Measurements from ENCODE around the gene SGMS1. TPM values are rescaled to one million over a fixed set of nuclear protein-coding genes. Genes with fewer than 3 reads are reported as not detected.

Gene SGMS1
- total RNA-seq, 1 experiment from 2014 or later, result 20.4 TPM

GRCh38 chr10:50304660-50305059 lies 319.1 kb downstream of the SGMS1 start:
- no CpG with 5 or more reads among the region's 8 CpGs for WGBS (ENCODE audit: extremely low coverage, insufficient read length, low lambda C conversion rate)
- Histone ChIP-seq H4K91ac (ENCODE audit: insufficient read length, low read depth, low read length) (no peak overlapping the region), H4K5ac (ENCODE audit: insufficient read length, low read depth, low read length) (no peak overlapping the region), H2BK120ac (ENCODE audit: low read depth, low read length, poor library complexity, severe bottlenecking) (no peak overlapping the region), H3K79me1 (ENCODE audit: insufficient read depth, low read depth, low read length, poor library complexity, severe bottlenecking) (no peaks in the 10 kb centered on the region), H2BK20ac (ENCODE audit: low read depth, low read length, poor library complexity, severe bottlenecking) (no peak overlapping the region), H3K18ac (ENCODE audit: insufficient read length, low read depth, low read length) (no peak overlapping the region), H3K4me1 (ENCODE audit: insufficient read depth, low read length) (no peaks in the 10 kb centered on the region), H3K23me2 (ENCODE audit: insufficient read length, low read depth, low read length, poor library complexity, severe bottlenecking) (no peaks in the 10 kb centered on the region), H3K9me3 (ENCODE audit: control insufficient read depth, low read depth, low read length) (no peaks in the 10 kb centered on the region), H3K4me2 (ENCODE audit: insufficient read depth, insufficient read length, low read length) (no peak overlapping the region), H3K27me3 (ENCODE audit: insufficient read depth, low read length) (no peaks in the 10 kb centered on the region), H3K9ac (ENCODE audit: extremely low read depth, insufficient read length, low read length) (no peak overlapping the region), H2BK5ac (ENCODE audit: insufficient read length, low read length) (no peak overlapping the region), H2AK5ac (ENCODE audit: insufficient read length, low read length) (no peak overlapping the region), H3K14ac (ENCODE audit: insufficient read depth, low read length) (no peak overlapping the region), H4K20me1 (ENCODE audit: control insufficient read depth, insufficient read depth, insufficient read length) (no peaks in the 10 kb centered on the region), H3K56ac (ENCODE audit: insufficient read length, low read depth, low read length) (no peak overlapping the region), H3K27ac (ENCODE audit: insufficient read length, low read depth, low read length) (no peak overlapping the region), H3K79me2 (ENCODE audit: insufficient read depth, low read length) (no peaks in the 10 kb centered on the region), H2AFZ (ENCODE audit: low read length) (no peak overlapping the region), H4K8ac (replicated peaks; ENCODE audit: insufficient read length, low read depth, low read length) (no peak overlapping the region), H2BK12ac (ENCODE audit: insufficient read length, low read depth, low read length) (no peak overlapping the region), H2BK15ac (ENCODE audit: low read depth, low read length) (no peak overlapping the region), H3K4ac (ENCODE audit: low read depth, low read length) (no peak overlapping the region), H3T11ph (ENCODE audit: low read length) (no peak overlapping the region), H3K23ac (ENCODE audit: insufficient read length, low read depth, low read length) (no peak overlapping the region)
- Mint-ChIP-seq H3K27me3 (ENCODE audit: low read depth) (no peaks in the 10 kb centered on the region; the same call in none of the 2 replicates), H3K36me3 (ENCODE audit: insufficient read depth in 1 of 3, low read depth in 3 of 3) (peaks cover 0 to 3% (median 1%) of the 10 kb centered on the region in 3 experiments; a peak in 3 of 7 replicates), H3K4me3 (no peak overlapping the region), H3K4me1 (no peaks in the 10 kb centered on the region), H3K27ac (no peak overlapping the region), H3K9me3 (no peaks in the 10 kb centered on the region)
- no peak for TF ChIP-seq CTCF (conservative IDR thresholded peaks at IDR 0.05)
- no peak for DNase-seq
